HepG2 (cell line): ENCODE measurements around the gene SEMA3E. TPM values are rescaled to one million over a fixed set of nuclear protein-coding genes. Genes with fewer than 3 reads are reported as not detected.

ENCODE experiments used
- ATAC-seq: fragments of 200-7000 bp; cut with Tn5 transposase; 3 replicates; pipeline ENCODE4 v1.9.1; 2020; ENCODE audit warnings: mild to moderate bottlenecking, moderate library complexity
- BruUV-seq: library from RNA; stranded (reverse); fragments of 400-500 nt; replicated peaks from 2 replicates; lab custom pipeline; 2021; lab: Mats Ljungman, UMichigan
- CTCF ChIA-PET: fragments of 300-600 bp; formaldehyde crosslinking; extraction: SDS; loops from one replicate; lab custom pipeline; 2021; ENCODE audit warnings: low total read pairs, inconsistent platforms, low intra/inter-chr PET ratio; lab: Yijun Ruan, JAX
- POLR2A ChIA-PET: fragments of 350-600 bp; sonication (Branson Sonifier 250); formaldehyde crosslinking; loops from one replicate; lab custom pipeline; 2020; ENCODE audit warnings: antibody characterized with exemption, inconsistent platforms; lab: Yijun Ruan, JAX
- DNase-seq: peaks from one replicate; pipeline ENCODE4 v3.0.0-alpha.2; 2015; ENCODE audit warnings: low spot score
- FAIRE-seq: peaks from 3 replicates; lab custom pipeline; 2011; peaks lifted over from hg19 to GRCh38; lab: Jason Lieb, UNC
- H2AFZ ChIP-seq: one replicate; pipeline ENCODE4 v1.6.1; 2011; ENCODE audit warnings: low read length, inconsistent platforms
- H3K27ac ChIP-seq: fragments of 300-600 bp; 3 replicates; pipeline ENCODE4 v1.8.0; 2011; ENCODE audit warnings: mixed run types, mild to moderate bottlenecking, mixed read lengths, low read length, inconsistent platforms; ENCODE audit not compliant: insufficient read depth; ENCODE audit errors: extremely low read length
- H3K27me3 ChIP-seq, 2 experiments: fragments of 200-600 bp in 1 of 2; 2 replicates in 1 of 2; 3 replicates in 1 of 2; pipeline versions ENCODE4 v1.6.0 to v1.8.0; 2011; ENCODE audit warnings: low read length in 2 of 2, mild to moderate bottlenecking in 2 of 2, moderate library complexity in 2 of 2, inconsistent platforms in 1 of 2; ENCODE audit not compliant: insufficient read depth in 2 of 2, control insufficient read depth in 1 of 2
- H3K36me3 ChIP-seq, 2 experiments: fragments of 200-600 bp in 1 of 2; replicated peaks in 1 of 2; 2 replicates in 1 of 2; 3 replicates in 1 of 2; pipeline versions ENCODE4 v1.5.1 to v1.8.0; 2011; ENCODE audit warnings: low read length in 2 of 2, inconsistent platforms in 1 of 2; ENCODE audit not compliant: insufficient read depth in 2 of 2, control insufficient read depth in 1 of 2
- H3K4me1 ChIP-seq: 2 replicates; pipeline ENCODE4 v1.5.1; 2012; ENCODE audit warnings: low read length, inconsistent platforms; ENCODE audit not compliant: insufficient read depth
- H3K4me2 ChIP-seq: 2 replicates; pipeline ENCODE4 v1.6.0; 2011; ENCODE audit warnings: low read depth, low read length, inconsistent platforms
- H3K4me3 ChIP-seq, 3 experiments: fragments of 200-600 bp in 1 of 3; sonication (generic), shearing (Covaris generic) in 1 of 3; replicated peaks in 1 of 3; 2 replicates each; pipeline ENCODE4 v1.5.1; 2011 to 2016; ENCODE audit warnings: low read length in 3 of 3, inconsistent platforms in 2 of 3, low read depth in 2 of 3, mild to moderate bottlenecking in 2 of 3, control low read depth in 1 of 3, mixed read lengths in 1 of 3; ENCODE audit not compliant: insufficient read depth in 1 of 3
- H3K79me2 ChIP-seq: one replicate; pipeline ENCODE4 v1.6.1; 2011; ENCODE audit warnings: low read length, inconsistent platforms; ENCODE audit not compliant: insufficient read depth
- H3K9ac ChIP-seq: 2 replicates; pipeline ENCODE4 v1.6.0; 2011; ENCODE audit warnings: mild to moderate bottlenecking, low read depth, low read length, inconsistent platforms; ENCODE audit not compliant: insufficient read depth
- H3K9me3 ChIP-seq: 2 replicates; pipeline ENCODE4 v1.5.1; 2012; ENCODE audit warnings: mild to moderate bottlenecking, low read length
- H4K20me1 ChIP-seq: 2 replicates; pipeline ENCODE4 v1.6.0; 2011; ENCODE audit warnings: inconsistent platforms, mild to moderate bottlenecking, low read length, moderate library complexity; ENCODE audit not compliant: insufficient read depth
- BORCS8-MEF2B ChIP-seq: sonication (generic); formaldehyde crosslinking; IDR thresholded peaks from 2 replicates; pipeline ENCODE4 v1.8.0; 2022; ENCODE audit warnings: mild to moderate bottlenecking, missing genetic modification reagents
- FOXA1 ChIP-seq, 2 experiments: fragments of 450-650 bp in 1 of 2; sonication (generic) in 1 of 2; formaldehyde crosslinking in 1 of 2; IDR thresholded peaks; 2 replicates each; pipeline versions ENCODE4 v1.4.0 to v1.6.1; 2016 to 2020; ENCODE audit warnings: missing genetic modification reagents in 1 of 2
- PAWR ChIP-seq: sonication (generic); formaldehyde crosslinking; IDR thresholded peaks from 2 replicates; pipeline ENCODE4 v1.4.0; 2020; ENCODE audit warnings: missing genetic modification reagents, mild to moderate bottlenecking, borderline replicate concordance
- REST ChIP-seq, 2 experiments: IDR thresholded peaks; 2 replicates each; pipeline ENCODE4 v1.6.1; 2011 to 2012; ENCODE audit warnings: low read length in 2 of 2, borderline replicate concordance in 1 of 2, low read depth in 1 of 2, mild to moderate bottlenecking in 1 of 2, moderate library complexity in 1 of 2
- ZNF354B ChIP-seq: sonication (generic); formaldehyde crosslinking; IDR thresholded peaks from 2 replicates; pipeline ENCODE4 v1.8.0; 2022; ENCODE audit warnings: mild to moderate bottlenecking, missing genetic modification reagents
- WGBS: methylation state at CpG from one replicate; pipeline ENCODE4 v1.1.6; 2017; ENCODE audit warnings: low lambda C conversion rate; 5-methylcytosine and 5-hydroxymethylcytosine counted together
- in situ Hi-C: cut with HindIII; loops from 2 replicates; pipeline ENCODE4 v1.10.0; 2017; ENCODE audit warnings: low pct_unique_long_range_greater_than_20kb; ENCODE audit not compliant: extremely low pct_ligation_motif_present
- intact Hi-C: fragments of 100-400 bp; cut with micrococcal nuclease; formaldehyde crosslinking; loops from one replicate; pipeline ENCODE4 v1.10.0; 2022; ENCODE audit not compliant: unreplicated experiment
- polyA plus RNA-seq, 8 experiments: library from polyadenylated mRNA; depleted of rRNA in 3 of 8; stranded (reverse) in 7 of 8; unstranded in 1 of 8; fragments of >200 nt; fragmentation: Illumina TruSeq in 4 of 8; extraction: Trizol in 4 of 8; gene quantifications; 2 replicates each; pipeline versions ENCODE4 v1.2.1 to v1.2.3, GENCODE V29; 2011 to 2016; ENCODE audit warnings: low read depth in 4 of 8, missing spikeins in 1 of 8, mixed read lengths in 1 of 8; ENCODE audit not compliant: insufficient read depth in 1 of 8
- total RNA-seq, 5 experiments: library from RNA; depleted of rRNA; stranded (reverse); fragments of >200 nt; fragmentation: Illumina TruSeq; extraction: Trizol; gene quantifications; 2 replicates each; pipeline ENCODE4 v1.2.3, GENCODE V29; 2016; ENCODE audit warnings: low read depth in 1 of 5

The SEMA3E gene
- total and polyA plus RNA-seq, 2 of the 13 experiments (the other 11 are each of a cell fraction or from before 2014, with no cell fraction given): not detected

- 15% methylated on average over 3 of the region's 3 CpGs for WGBS
- no peak overlapping the region for H3K27ac ChIP-seq
- no peak overlapping the region for H3K4me3 ChIP-seq
- FAIRE-seq (no peak), ATAC-seq (no peak)
- H3K9me3 ChIP-seq: no peaks in the 10 kb centered on the region
- POLR2A ChIA-PET: no interaction called here
- no peak overlapping the region for H2AFZ ChIP-seq
- CTCF ChIA-PET: no interaction called here
- H3K4me2 ChIP-seq: no peak overlapping the region
- H3K9ac ChIP-seq: no peak overlapping the region
- in situ Hi-C loops: no loop called here
- TF ChIP-seq FOXA1 (IDR thresholded peaks at IDR 0.05) (no peak), FOXA1 (CRISPR knock-in tag; IDR thresholded peaks at IDR 0.05) (no peak), REST (IDR thresholded peaks at IDR 0.05; ENCODE audit: borderline replicate concordance in 1 of 2, low read depth in 1 of 2, low read length in 2 of 2) (peak in 1 of 2 experiments; percentile 39; a peak in 1 of 4 replicates), BORCS8-MEF2B (no peak), ZNF354B (CRISPR knock-in tag) (no peak), PAWR (CRISPR knock-in tag) (no peak)
- TF ChIP-seq, all 625 proteins: peak for 1
- Histone ChIP-seq H3K4me1 (no peaks in the 10 kb centered on the region), H3K79me2 (no peaks in the 10 kb centered on the region), H3K27me3 (no peaks in the 10 kb centered on the region), H4K20me1 (no peaks in the 10 kb centered on the region), H3K36me3 (no peaks in the 10 kb centered on the region)
- BruUV-seq: no TSS peak
- DNase-seq: no peak
- intact Hi-C loops: no loop called here
These were observed 34.8 kb downstream of the SEMA3E start for GRCh38 chr7:83614112-83614511.
